Spleen (tissue), 11 donors: ENCODE data around the gene AKAP13. TPM values are rescaled to one million over a fixed set of nuclear protein-coding genes. Genes with fewer than 3 reads are reported as not detected.
A peak's percentile ranks its signal among the peaks of the same experiment; 100 is the strongest.

Source experiments
- DNase-seq: peaks from one replicate; pipeline ENCODE4 v3.0.0-alpha.2; 2020
- H3K27ac ChIP-seq, 8 donors: fragments of 200-600 bp; sonication (generic) in 7 of 8; 1 replicate in 4 of 8; 2 replicates in 4 of 8; pipeline versions ENCODE4 v1.5.0 to v1.8.0; 2016 to 2021; ENCODE audit warnings: inconsistent platforms in 4 of 8, mild to moderate bottlenecking in 4 of 8, moderate library complexity in 1 of 8
- H3K27me3 ChIP-seq, 7 donors: fragments of 200-600 bp; sonication (generic) in 6 of 7; replicated peaks in 1 of 7; 1 replicate in 4 of 7; 2 replicates in 3 of 7; pipeline versions ENCODE4 v1.5.0 to v1.8.0; 2016 to 2021; ENCODE audit warnings: inconsistent platforms in 3 of 7, mild to moderate bottlenecking in 1 of 7
- H3K36me3 ChIP-seq, 6 donors: fragments of 200-600 bp; sonication (generic) in 5 of 6; 1 replicate in 4 of 6; 2 replicates in 2 of 6; pipeline versions ENCODE4 v1.5.0 to v1.8.0; 2016 to 2021; ENCODE audit warnings: inconsistent platforms in 2 of 6
- H3K4me1 ChIP-seq, 6 donors: fragments of 200-600 bp; sonication (generic) in 5 of 6; 1 replicate in 3 of 6; 2 replicates in 3 of 6; pipeline versions ENCODE4 v1.5.0 to v1.8.0; 2016 to 2021; ENCODE audit warnings: inconsistent platforms in 3 of 6
- H3K4me3 ChIP-seq, 8 donors: fragments of 200-600 bp; sonication (generic) in 7 of 8; 1 replicate in 4 of 8; 2 replicates in 4 of 8; pipeline versions ENCODE4 v1.5.0 to v1.8.0; 2016 to 2021; ENCODE audit warnings: inconsistent platforms in 4 of 8, mild to moderate bottlenecking in 4 of 8, moderate library complexity in 2 of 8
- H3K9me3 ChIP-seq, 8 donors: fragments of 200-600 bp; sonication (generic) in 7 of 8; 1 replicate in 4 of 8; 2 replicates in 4 of 8; pipeline versions ENCODE4 v1.5.0 to v1.8.0; 2016 to 2021; ENCODE audit warnings: inconsistent platforms in 4 of 8
- POLR2A ChIP-seq, 3 donors: fragments of 450-650 bp; IDR thresholded peaks; one replicate each; pipeline ENCODE4 v1.5.1; 2017; ENCODE audit warnings: antibody characterized with exemption in 3 of 3, mild to moderate bottlenecking in 1 of 3
- POLR2AphosphoS5 ChIP-seq, 3 donors: sonication (generic); formaldehyde crosslinking; IDR thresholded peaks; one replicate each; pipeline ENCODE4 v1.5.1; 2017; ENCODE audit warnings: antibody characterized with exemption in 3 of 3
- WGBS, 5 donors: extraction: QIAGEN DNeasy Blood & Tissue Kit in 3 of 5; methylation state at CpG; one replicate each; pipeline versions ENCODE4 v1.1.5 to v1.1.7; 2013 to 2018; 5-methylcytosine and 5-hydroxymethylcytosine counted together
- intact Hi-C: fragments of 100-400 bp; cut with DNase I; formaldehyde crosslinking; loops from one replicate; pipeline ENCODE4 v1.15.0; 2023; ENCODE audit warnings: low total_unique reads
- polyA plus RNA-seq, 3 donors: library from polyadenylated mRNA; stranded (reverse); fragments of 200-250 nt; gene quantifications; one replicate each; pipeline ENCODE4 v1.2.1, GENCODE V29; 2013
- total RNA-seq, 7 donors: library from RNA; depleted of rRNA in 3 of 7; stranded (reverse); fragments of >200 nt in 3 of 7; fragmentation: NEBNext Ultra II Directional in 4 of 7; extraction: Animal tissue kit (Norgen Biotek cat#: 25700) in 4 of 7; gene quantifications; one replicate each; pipeline versions ENCODE4 v1.1.0 to v1.2.1, GENCODE V29; 2016 to 2021
- TF ChIP-seq, protein P1 (sequence below), 11 experiments: fragments of 200-600 bp in 7 of 11; fragments of 450-650 bp in 4 of 11; sonication (generic) in 4 of 11; IDR thresholded peaks in 8 of 11; conservative IDR thresholded peaks in 3 of 11; 1 replicate in 7 of 11; 2 replicates in 4 of 11; pipeline versions ENCODE4 v1.4.0 to v1.8.0; 2016 to 2021; ENCODE audit warnings: antibody characterized with exemption in 11 of 11, inconsistent platforms in 4 of 11, mild to moderate bottlenecking in 1 of 11
- donor health status: healthy with polysubstance abuse.
- donor health status: DM: no; HTN: no; CAD: no; lungs with moderate emphysema.
- donor health status: DM: no; HTN: no; CAD: no.
- donor health status: Bipolar disorder and iron deficiency.
- donor health status: healthy.
- donor health status: DM: no; HTN: no; CAD: no.
- donor health status: DM: yes; HTN: yes; CAD: no.

AKAP13 gene
- total and polyA plus RNA-seq, 10 donors, result 35.4 to 413 (median 260) TPM

DNA sequence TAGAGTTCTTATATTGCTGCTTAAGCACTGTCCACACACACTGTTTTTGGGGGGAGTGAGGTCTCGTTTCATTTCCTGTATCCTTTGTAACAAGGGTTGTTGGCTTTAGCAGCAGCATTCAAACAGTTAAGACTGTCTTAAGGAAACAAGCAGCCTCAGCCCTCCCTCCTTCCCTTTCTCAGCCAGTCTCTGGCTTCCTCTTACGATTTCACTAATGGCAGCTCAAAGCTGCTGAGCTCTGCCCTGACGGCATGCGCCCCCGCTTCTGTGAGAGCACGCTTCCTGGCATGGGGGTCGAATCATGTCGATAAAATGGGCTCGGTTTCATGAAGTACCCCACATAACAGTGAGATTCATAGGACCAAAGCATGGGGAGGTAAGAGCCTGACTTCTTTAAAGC is 309.3 kb downstream of the AKAP13 start:
- 0 to 7% (median 1%) methylated on average over 9 of the region's 9 CpGs for WGBS, 5 donors

GRCh38 chr15:85690561-85691231 is 310.3 kb downstream of the AKAP13 start:
- Histone ChIP-seq H3K9me3 (no peaks in the 10 kb centered on the region), H3K4me3 (peak overlapping the region; percentile 41 to 75 (median 46))

More for the DNA sequence above, 309.3 kb downstream of the AKAP13 start:
- Histone ChIP-seq H3K4me3 (peak overlapping the region; percentile 41 to 75 (median 46)), H3K4me1 (peaks cover 32 to 88% (median 77%) of the 10 kb centered on the region in 6 donors), H3K27ac (peak overlapping the region; percentile 79 to 91 (median 87)), H3K9me3 (no peaks in the 10 kb centered on the region), H3K36me3 (peaks cover 0 to 65% (median 24%) of the 10 kb centered on the region in 6 donors), H3K27me3 (no peaks in the 10 kb centered on the region)
- DNase-seq, result peak; percentile 90
- TF ChIP-seq POLR2A (IDR thresholded peaks at IDR 0.05) (peak in 2 of 3 donors; percentile 53 to 60), POLR2AphosphoS5 (IDR thresholded peaks at IDR 0.05) (peak; percentile 48 to 93 (median 90))
- TF ChIP-seq, protein P1, sequence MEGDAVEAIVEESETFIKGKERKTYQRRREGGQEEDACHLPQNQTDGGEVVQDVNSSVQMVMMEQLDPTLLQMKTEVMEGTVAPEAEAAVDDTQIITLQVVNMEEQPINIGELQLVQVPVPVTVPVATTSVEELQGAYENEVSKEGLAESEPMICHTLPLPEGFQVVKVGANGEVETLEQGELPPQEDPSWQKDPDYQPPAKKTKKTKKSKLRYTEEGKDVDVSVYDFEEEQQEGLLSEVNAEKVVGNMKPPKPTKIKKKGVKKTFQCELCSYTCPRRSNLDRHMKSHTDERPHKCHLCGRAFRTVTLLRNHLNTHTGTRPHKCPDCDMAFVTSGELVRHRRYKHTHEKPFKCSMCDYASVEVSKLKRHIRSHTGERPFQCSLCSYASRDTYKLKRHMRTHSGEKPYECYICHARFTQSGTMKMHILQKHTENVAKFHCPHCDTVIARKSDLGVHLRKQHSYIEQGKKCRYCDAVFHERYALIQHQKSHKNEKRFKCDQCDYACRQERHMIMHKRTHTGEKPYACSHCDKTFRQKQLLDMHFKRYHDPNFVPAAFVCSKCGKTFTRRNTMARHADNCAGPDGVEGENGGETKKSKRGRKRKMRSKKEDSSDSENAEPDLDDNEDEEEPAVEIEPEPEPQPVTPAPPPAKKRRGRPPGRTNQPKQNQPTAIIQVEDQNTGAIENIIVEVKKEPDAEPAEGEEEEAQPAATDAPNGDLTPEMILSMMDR (IDR thresholded peaks at IDR 0.05 in 8 of 11, conservative IDR thresholded peaks at IDR 0.05 in 3 of 11), result no peak
- intact Hi-C loops, result no loop called here

DNA sequence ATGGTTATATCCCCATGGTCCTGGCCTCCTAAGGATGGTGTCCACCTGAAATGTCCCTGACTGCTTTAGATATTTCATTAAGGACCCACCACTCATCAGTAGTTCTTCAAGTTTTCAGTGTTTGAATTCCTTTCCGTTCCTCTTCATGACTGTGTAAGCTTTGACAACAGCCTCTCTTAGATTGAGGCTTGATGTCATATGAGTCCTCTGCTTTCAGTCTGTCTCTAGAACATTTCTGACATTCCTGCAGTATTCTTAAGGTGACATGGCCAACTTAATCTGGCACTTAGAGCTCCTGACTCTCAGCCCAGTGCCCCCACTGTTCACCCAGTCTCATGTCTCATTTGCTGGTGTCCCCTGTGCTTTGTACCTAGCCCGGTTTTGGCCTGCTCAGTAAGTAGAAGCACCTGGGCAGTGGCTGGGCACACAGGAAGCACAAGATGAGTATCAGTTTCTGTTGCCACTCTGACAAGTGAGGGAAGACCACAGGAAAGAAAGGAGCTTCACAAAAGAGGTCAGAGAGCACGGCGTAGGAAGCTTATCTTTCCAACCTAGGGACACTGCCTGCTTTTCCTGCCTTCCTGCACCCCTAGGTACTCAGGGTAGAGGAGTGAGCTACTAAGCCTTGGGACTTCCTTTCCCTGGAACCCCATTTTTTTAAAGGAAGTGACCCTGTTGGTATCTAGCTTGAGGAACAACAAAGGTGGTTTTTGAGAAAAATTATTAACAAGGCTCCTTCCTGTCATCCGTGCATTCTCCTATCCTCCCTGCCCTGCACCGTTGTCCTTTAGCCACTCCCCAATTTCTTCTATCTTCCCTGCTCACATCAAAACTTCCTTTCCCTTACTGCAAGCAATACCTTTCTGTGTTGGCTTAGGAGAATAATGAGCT is 311.2 kb downstream of the AKAP13 start:
- no peaks in the 10 kb centered on the region for H3K27me3 ChIP-seq
- H3K4me3 ChIP-seq, result peak overlapping the region; percentile 2 to 75 (median 46)
- peaks cover 0 to 65% (median 33%) of the 10 kb centered on the region in 6 donors for H3K36me3 ChIP-seq
- H3K27ac ChIP-seq, result peak overlapping the region; percentile 79 to 91 (median 87)
- intact Hi-C loops, result no loop called here
- TF ChIP-seq POLR2AphosphoS5 (IDR thresholded peaks at IDR 0.05), result peak in 2 of 3 donors; percentile 61 to 81
- no peak for TF ChIP-seq POLR2A (IDR thresholded peaks at IDR 0.05)
- TF ChIP-seq, protein P1 (IDR thresholded peaks at IDR 0.05 in 8 of 11, conservative IDR thresholded peaks at IDR 0.05 in 3 of 11), result no peak
- H3K4me1 ChIP-seq, result peaks cover 32 to 100% (median 77%) of the 10 kb centered on the region in 6 donors
- H3K9me3 ChIP-seq, result no peaks in the 10 kb centered on the region
- 14 to 30% (median 21%) methylated on average over 6 of the region's 6 CpGs for WGBS, 5 donors
- DNase-seq, result peak; percentile 79

More at GRCh38 chr15:85690561-85691231, 310.3 kb downstream of the AKAP13 start:
- DNase-seq, result no peak
- WGBS, 5 donors, result 41 to 49% (median 43%) methylated on average over 4 of the region's 4 CpGs
- intact Hi-C loops, result no loop called here
- Histone ChIP-seq H3K4me1 (peaks cover 32 to 96% (median 78%) of the 10 kb centered on the region in 6 donors), H3K36me3 (peaks cover 0 to 65% (median 28%) of the 10 kb centered on the region in 6 donors), H3K27ac (peak overlapping the region; percentile 79 to 91 (median 87)), H3K27me3 (no peaks in the 10 kb centered on the region)
- TF ChIP-seq POLR2AphosphoS5 (IDR thresholded peaks at IDR 0.05) (peak in 1 of 3 donors; percentile 80), POLR2A (IDR thresholded peaks at IDR 0.05) (peak in 1 of 3 donors; percentile 20)
- TF ChIP-seq, protein P1 (IDR thresholded peaks at IDR 0.05 in 8 of 11, conservative IDR thresholded peaks at IDR 0.05 in 3 of 11), result no peak
